Sciatic nerve (tissue), 2 donors: ENCODE data around the gene NUDT2. TPM values are rescaled to one million over a fixed set of nuclear protein-coding genes. Genes with fewer than 3 reads are reported as not detected.
"Not testable (repeated sequence)": the region's sequence is repeated elsewhere in the genome, so short reads cannot be mapped to it uniquely, and the experiment has no call there.

Experiments used
- ATAC-seq: fragments of 200-7000 bp; cut with Tn5 transposase; one replicate; pipeline ENCODE4 v1.9.1; 2020; ENCODE audit warnings: mild to moderate bottlenecking, moderate library complexity
- DNase-seq: peaks from one replicate; pipeline ENCODE4 v3.0.0-alpha.2; 2020; ENCODE audit warnings: low spot score
- intact Hi-C: fragments of 100-400 bp; cut with DNase I; formaldehyde crosslinking; loops from one replicate; pipeline ENCODE4 v1.14.2; 2022
- total RNA-seq: library from RNA; stranded (reverse); fragmentation: NEBNext Ultra II Directional; extraction: Animal tissue kit (Norgen Biotek cat#: 25700); gene quantifications from one replicate; pipeline ENCODE4 v1.2.1, GENCODE V29; 2021
- donor health status: DM: no; HTN: no; CAD: no.
- donor health status: DM: no; HTN: no; CAD: no.

The NUDT2 gene
- total RNA-seq: 23.3 TPM

DNA sequence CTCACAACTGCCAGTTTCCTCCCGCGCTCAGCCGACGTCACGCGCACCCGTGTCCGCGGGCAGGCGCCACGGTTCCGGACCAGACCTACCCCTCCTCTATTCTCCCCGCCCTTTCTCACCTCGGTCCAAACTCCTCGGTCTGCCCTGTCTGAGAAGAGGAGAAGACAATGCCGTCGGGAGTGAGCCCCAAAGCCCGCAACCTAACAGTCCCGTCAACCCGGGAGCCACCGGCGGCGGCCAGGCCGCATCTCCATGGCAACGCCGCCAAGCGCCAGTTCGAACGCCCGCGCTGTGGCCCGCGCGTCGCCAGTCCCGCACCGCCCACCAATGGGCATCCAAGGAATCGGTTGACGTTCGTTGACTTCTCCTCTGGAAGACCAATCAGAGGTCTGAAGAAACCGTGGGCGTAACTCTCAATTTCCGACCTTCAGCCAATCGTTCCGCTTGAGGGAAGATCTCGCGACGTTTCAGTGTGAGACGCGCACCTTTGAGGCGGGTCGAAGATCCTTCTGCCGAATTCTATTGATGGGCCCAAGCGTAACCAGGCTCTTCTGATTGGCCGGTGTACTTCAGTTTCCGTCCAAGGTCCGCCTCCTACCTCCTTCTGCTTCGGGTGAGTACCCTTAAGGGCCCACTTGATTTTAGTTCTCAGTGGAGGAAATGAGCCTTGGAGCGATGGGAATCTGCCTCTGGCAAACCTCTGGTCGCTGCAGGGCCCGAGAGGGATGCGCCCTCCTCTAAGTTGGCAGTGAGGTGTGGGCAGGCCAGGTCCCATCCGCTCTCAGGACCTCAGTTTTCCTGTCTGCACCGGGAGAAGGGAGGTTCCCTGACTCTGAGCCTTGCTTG is at the start of gene NUDT2, which contains the start of gene KIF24:
Gene NUDT2 (plus strand): TSS at position 583 of the 846 bp plus-strand sequence. CDS start 9,471 bp downstream, outside the sequence.
Gene KIF24 (minus strand): TSS at position 282 of the 846 bp plus-strand sequence. CDS start 17,922 bp downstream, outside the sequence.
- intact Hi-C loops: no loop called here
- ATAC-seq: peak; percentile 98
- DNase-seq: peak; percentile 97

DNA sequence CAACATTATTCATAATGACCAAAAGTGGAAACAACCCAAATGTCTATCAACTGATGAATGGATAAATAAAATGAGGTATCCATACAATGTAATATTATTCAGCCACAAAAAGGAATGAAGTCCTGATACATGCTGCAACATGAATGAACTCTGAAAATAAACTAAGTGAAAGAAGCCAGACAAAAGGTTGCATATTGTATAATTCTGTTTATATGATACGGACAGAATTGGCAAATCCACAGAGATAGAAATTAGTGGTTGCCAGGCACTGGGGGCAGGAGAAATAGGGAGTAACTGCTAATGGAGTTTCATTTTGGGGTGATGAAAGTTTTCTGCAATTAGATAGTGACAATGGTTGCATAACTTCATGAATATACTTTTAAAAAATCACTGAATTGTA is 47.3 kb upstream of the NUDT2 start:
- intact Hi-C loops: loop anchor here (5.0 kb wide), 1 partner anchor 435 kb away; no protein-coding TSS in a partner anchor
- DNase-seq (no peak), ATAC-seq (no peak)

DNA sequence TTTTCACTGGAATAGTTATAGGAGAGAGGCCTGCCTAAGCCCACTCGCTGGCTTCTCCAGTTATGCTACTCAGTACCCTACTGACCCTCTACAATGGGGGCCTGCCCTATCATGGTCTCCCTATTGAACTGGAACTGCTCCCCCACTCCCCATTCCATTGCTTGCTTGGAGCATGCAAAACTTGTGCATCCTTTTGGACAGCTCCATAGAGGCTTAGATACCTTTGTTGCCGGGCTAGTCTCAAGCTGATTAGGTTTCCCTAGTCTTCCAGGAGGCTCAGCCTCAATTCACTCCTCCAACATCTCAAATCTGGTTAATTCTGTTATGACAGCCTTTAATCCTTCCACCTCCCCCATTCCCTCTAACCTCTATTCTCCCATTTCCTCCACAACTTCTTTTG is 40.2 kb upstream of the NUDT2 start:
- no peak for DNase-seq
- no peak for ATAC-seq
- intact Hi-C loops: no loop called here

DNA sequence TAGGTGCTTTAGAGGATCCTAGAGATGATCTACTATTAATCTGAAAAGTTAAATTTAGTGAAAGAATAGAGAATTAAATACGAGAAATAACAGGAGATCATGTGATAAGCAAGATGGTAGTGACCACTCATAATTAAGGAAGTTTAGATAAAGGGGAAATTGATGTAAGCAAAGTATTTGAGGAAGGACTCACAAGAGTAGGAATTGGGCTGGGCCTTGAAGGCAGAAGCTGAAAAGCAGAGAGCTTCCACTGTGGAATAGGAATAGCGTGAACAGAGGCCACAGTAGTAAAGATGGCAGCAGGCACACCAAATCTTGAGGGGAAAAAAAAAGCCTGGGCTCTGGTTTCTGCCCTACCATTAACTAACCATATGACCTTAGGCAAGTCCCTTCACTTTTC is 38.3 kb upstream of the NUDT2 start:
- ATAC-seq (no peak), DNase-seq (no peak)
- intact Hi-C loops: no loop called here

DNA sequence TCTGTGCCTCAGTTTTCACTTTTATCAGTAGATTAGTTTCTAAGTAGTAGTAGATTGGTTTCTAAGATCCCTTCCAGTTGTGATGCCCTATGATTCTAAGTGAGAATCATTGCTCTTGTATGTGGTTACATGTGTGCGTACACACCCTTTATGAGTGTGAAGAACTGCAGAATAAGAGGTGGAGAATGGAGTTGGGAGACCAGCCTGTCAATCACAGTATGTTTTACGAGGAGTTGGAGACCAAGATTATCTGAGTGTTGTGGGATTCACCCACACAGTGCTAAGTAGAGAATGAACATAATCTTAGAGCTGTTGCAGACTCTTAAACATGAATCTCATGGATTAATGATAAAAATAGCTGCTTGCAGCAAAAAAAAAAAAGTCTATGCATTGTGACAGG is 37.9 kb upstream of the NUDT2 start:
- DNase-seq (no peak), ATAC-seq (no peak)
- intact Hi-C loops: no loop called here

DNA sequence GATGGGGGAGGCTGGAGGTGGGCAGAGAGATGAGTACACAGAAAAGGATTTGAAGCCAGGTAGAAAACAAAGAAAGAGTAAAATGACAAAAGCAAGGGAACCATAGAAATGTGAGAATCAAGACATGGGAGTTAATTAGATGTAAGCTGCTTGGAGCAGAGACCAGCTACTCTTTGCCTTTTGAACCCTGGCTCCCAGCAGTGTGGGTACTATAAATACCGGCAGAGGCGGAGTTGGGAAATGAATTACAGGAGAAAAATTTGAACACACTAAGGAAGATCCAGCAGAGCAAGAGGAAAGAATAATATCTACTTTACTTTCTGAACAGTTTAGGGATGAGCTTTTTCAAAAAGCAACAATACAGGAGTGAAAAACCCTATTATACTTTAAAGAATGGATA is 36.8 kb upstream of the NUDT2 start:
- DNase-seq (no peak), ATAC-seq (no peak)
- intact Hi-C loops: no loop called here

DNA sequence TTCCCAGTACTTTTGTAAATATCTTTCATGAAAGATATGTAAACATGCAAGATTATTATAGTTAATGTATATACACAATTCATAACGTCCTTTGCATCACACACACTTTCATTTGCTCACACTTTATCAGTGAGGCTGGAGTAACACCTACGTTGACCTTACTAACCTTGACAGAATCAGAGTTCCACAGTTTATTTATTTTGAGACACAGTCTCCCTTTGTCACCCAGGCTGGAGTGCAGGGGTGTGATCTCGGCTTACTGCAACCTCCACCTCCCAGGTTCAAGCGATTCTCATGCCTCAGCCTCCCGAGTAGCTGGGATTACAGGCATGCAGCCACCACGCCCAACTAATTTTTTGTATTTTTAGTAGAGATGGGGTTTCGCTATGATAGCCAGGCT is 28.3 kb upstream of the NUDT2 start:
- ATAC-seq, DNase-seq, intact Hi-C loops: not testable (repeated sequence)

DNA sequence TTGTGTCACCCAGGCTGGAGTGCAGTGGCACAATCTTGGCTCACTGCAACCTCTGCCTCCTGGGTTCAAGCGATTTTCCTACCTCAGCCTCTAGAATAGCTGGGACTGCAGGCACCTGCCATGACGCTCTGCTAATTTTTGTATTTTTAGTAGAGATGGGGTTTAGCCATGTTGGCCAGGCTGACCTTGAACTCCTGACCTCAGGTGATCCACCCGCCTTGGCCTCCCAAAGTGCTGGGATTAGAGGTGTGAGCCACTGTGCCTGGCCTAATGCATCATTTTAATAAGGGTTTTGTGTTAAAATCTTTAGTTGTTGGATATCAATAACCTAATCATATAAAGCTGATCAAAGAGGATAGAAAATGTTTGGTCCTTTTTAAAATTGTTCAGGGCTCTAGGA is 21.1 kb upstream of the NUDT2 start:
- DNase-seq, intact Hi-C loops, ATAC-seq: not testable (repeated sequence)

DNA sequence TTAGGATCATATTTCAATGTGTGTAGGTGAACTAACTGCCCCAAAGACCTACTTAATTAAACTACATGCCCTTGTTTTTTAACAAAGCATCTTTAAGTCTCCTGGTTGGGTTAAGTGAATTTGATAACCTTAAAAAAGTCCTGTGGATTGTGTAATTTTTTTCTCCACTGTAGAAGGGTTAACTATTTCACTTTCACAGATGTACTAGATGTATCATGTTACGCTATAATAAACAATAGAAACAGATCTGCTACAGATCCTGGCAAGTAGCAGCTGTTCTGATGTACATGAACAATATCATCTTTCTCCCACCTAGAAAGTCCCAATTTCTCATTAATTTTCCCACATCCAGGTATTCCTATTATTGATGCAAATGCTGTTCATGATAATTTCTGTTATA is 19.2 kb upstream of the NUDT2 start:
- intact Hi-C loops: no loop called here
- no peak for DNase-seq
- no peak for ATAC-seq

DNA sequence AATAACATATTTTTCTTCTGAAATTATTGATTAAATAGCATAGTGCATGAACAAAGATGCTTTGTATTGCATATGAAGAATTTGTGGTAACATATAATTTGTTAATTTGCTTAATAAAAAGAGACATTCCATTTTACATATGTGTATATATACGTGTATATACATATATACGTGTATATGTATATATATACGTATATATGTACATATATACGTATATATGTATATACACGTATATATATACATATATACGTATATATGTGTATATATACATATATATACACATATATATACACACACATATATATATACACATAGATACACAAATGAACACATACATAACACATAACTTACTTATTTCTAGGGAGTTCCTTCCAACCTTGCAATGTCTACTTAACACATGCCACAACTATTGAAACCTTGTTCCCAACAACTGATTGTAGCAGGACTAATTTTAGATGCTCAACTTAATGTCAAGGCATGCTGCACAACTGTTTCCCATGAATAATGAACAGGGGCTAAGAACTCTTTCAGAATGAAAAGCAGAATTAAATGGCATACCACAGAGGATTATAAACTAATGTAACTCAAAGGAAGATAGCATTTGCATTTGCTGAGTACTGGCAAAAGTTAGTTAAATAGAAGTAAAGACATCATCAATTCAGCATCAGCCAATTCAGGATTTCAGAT is 17.7 kb upstream of the NUDT2 start:
- no peak for ATAC-seq
- intact Hi-C loops: no loop called here
- DNase-seq: no peak

DNA sequence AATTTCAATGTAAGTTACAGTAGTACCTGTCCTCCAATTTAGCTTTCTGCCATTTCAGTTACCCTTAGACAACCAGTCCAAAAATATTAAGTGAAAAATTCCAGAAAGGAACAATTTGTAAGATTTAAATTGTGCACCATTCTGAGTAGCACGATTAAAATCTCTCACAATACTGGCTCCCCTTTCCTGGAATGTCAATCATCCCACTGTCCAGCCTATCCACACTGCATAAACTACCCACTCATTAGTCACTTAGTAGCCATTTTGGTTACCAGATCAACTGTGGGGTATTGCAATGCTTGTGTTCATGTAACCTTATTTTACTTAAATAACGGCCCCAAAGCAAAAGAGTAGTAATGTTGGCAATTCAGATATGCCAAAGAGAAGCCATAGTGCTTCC is 11.9 kb upstream of the NUDT2 start:
- no peak for ATAC-seq
- DNase-seq: no peak
- intact Hi-C loops: no loop called here

DNA sequence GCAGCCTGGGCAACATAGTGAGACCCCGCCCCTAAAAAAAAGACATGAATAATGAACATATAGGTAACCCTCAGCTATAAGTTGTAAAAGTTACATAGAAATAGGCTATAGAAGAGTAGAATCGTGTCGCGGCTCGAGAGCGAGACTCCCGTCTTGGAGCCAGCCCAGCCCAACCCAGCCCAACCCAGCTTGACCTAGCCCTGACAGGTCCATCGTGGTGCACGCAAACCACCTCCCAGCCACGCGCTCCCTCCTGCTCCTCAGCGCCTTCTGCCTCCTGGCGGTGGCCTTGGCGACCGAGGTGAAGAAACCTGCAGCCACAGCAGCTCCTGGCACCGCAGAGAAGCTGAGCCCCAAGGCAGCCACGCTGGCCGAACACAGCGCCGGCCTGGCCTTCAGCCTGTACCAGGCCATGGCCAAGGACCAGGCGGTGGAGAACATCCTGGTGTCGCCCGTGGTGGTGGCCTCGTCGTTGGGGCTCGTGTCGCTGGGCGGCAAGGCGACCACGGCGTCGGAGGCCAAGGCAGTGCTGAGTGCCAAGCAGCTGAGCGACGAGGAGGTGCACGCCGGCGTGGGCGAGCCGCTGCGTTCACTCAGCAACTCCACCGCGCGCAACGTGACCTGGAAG is 11.1 kb upstream of the NUDT2 start:
- no peak for ATAC-seq

DNA sequence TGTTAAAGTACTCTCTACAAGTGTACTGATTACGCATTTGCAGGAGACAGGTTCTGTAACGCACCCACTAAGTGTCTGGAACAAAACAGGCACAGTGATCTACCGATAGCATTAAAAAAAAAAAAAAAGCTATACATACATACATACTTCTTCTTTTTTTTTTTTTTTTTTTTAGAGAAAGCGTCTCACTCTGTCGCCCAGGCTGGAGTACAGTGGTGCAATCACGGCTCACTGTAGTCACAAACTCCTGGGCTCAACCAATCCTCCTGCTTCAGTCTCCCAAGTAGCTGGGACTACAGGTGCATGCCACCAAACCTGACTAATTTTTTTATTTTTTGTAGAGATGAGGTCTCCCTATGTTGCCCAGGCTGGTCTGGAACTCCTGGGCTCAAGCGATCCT is 7.9 kb upstream of the NUDT2 start:
- ATAC-seq: no peak
- DNase-seq: no peak
- intact Hi-C loops: no loop called here

More for the DNA sequence above, 11.1 kb upstream of the NUDT2 start:
- intact Hi-C loops: no loop called here
- DNase-seq: no peak

DNA sequence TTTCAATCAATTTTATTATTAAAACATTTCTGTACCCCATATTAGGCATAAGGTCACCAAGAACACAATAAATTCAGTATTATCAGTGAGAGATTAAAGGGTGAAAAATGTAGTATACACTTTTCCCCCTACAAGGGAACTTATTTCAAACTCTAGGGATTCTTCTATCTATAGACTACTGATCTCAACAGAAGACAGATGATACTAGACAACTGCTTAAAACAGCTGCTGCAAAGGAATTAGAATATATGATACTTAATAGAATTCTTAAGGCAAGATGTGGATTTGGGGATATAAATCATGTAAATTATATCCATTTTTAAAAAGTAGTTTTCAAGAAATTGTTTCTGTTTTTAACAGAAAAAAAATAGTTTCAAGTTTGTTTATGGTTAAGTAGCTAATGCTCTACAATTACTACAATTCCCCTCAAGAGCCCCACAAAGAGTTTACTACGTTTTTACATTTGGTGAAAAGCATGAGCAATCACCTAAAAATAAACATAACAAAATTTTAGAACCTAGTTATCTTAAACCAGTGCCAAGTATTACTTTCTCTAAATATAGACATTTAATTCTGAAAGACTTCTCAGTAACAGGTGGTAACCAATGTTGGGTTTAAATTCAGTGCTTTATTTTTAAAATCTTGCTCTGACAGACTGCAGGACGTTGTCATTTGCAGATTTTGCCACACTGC is 6.3 kb upstream of the NUDT2 start:
- ATAC-seq: no peak
- no peak for DNase-seq
- intact Hi-C loops: no loop called here

DNA sequence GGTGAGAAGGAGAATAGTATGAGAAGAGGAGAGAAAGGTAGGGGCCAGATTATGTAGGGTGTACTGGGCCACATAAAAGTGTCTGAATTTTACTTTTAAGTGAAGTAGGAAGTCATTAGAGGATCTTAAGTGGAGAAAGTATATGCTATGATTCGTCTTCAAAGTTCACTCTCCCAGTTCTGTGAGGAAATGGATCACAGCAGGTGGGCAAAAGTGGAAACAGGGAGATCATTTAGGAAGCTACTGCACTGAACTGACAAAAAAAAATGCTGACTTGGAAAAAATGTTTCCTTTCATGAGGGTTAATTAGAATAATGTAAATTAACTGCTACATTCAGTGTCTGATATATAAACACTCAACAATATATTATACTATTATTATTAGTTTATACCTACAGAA is 2.7 kb upstream of the NUDT2 start:
- ATAC-seq (no peak), DNase-seq (no peak)
- intact Hi-C loops: no loop called here

DNA sequence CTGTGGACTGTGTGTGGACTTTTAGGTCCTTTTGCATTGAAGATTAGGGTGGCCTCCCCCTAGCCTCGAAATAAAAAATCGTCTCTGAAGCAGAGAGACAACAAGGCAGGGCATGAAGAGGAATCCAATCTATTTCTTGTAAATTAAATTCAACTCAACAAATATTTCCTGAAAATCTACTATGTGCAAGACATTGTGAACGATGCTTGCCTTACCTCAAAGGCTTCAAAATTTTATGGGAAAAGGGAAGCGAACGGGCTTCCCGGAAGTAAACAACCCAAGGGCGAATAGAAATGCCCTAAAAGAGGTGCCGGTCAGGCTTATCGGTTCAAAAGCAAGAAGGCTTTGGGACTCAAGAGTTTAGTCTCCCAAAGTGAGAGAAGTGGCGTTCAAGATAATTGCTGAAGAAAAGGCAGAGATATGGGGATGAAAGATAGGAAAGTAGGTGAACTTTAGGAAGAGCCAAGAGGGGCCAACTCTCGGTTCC is 826 bp upstream of the NUDT2 start:
- DNase-seq (no peak), ATAC-seq (no peak)
- intact Hi-C loops: no loop called here

DNA sequence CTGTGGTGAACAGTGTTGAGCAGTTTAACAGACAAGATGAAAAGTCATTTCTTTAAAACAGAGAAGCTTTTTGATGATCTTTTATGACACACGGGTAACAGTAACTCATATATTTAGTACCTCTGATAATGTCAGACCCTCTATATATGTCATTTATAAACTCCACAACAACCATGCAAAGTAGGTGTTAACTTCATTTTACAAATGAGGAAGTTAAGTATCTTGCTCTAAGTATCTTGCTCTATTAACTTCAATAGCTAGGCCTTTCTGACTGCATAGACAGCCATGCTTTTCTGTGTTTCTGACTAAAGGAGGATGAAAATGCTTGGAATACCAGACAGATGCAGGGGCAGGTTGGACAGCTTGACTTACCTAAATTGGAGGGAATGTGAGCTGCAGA is 1.8 kb downstream of the NUDT2 start:
- intact Hi-C loops: no loop called here
- ATAC-seq: no peak
- no peak for DNase-seq

DNA sequence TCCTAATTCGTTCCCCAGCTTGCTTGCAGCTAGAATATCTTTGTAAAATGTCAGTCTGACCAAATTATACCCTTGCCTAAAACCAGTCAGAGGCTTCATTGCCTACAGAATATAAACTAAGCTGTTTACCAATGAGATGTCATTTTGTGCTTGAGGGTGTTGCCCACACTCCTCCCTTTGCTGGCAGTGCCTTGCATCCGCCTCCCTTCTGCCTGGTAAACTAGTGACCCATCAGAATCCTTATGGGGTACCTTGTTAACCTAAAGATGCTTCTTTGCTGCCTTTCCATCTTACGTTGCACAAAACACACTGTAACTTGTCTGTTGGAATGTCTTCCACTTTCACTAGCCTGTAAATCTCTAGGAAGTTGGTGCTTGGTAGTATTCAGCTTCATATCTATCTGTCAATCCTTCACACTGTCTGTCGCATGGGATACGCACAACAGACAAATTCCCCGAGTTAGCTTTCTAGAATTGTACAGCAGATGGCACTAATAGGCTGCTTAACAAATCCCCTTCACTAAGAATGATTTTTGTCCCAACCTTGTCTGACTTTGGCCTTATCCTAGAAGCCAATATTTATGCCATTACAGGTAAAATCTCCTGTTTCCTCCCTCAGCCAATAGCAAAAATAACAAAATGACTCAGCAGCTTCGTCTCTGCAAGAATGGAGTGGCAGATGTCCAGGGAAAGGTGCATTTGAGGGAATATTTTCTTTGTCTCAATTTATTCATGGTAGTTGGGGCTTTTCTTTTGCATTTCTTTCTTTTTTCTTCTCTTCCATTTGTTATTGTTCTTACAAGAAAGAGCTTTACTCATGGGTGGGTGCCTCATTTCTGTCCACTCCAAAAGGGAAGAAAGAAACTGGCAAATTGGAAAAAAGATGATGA is 3.0 kb downstream of the NUDT2 start:
- intact Hi-C loops: loop anchor here (2.0 kb wide), 1 partner anchor 44 kb away; the partner anchor contains the start of gene MYORG
- ATAC-seq (no peak), DNase-seq (no peak)
